ENCODE measurements around the gene MRS2.

DNA sequence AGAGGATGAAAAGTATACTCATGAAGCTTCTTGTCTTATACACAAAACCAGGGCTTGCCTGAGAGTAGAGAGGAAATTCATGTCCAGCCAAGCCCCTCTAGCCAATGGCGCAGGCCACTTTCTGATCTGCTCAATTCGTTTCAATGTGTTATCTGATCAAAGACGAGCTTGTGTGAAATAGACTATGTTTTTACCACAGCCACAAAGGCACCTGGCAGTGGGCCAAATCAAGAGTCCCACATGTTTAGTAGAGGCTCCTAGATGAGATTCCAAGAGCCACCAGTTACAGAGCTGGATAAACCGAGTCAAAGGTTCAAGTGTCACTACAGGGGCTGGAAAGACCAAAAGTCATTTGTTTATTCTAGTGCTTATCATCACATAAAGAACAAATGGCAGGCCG lies 51.7 kb downstream of the MRS2 start:
- TF ChIP-seq, protein P1, sequence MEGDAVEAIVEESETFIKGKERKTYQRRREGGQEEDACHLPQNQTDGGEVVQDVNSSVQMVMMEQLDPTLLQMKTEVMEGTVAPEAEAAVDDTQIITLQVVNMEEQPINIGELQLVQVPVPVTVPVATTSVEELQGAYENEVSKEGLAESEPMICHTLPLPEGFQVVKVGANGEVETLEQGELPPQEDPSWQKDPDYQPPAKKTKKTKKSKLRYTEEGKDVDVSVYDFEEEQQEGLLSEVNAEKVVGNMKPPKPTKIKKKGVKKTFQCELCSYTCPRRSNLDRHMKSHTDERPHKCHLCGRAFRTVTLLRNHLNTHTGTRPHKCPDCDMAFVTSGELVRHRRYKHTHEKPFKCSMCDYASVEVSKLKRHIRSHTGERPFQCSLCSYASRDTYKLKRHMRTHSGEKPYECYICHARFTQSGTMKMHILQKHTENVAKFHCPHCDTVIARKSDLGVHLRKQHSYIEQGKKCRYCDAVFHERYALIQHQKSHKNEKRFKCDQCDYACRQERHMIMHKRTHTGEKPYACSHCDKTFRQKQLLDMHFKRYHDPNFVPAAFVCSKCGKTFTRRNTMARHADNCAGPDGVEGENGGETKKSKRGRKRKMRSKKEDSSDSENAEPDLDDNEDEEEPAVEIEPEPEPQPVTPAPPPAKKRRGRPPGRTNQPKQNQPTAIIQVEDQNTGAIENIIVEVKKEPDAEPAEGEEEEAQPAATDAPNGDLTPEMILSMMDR (conservative IDR thresholded peaks at IDR 0.05) = no peak
- no peak for TF ChIP-seq EZH2 (IDR thresholded peaks at IDR 0.05; ENCODE audit: low read depth)
